HepG2 (cell line): ENCODE results near the gene SLC38A3. TPM values are rescaled to one million over a fixed set of nuclear protein-coding genes. Genes with fewer than 3 reads are reported as not detected.

ENCODE experiments used
- AHR ChIP-seq: IDR thresholded peaks from 2 replicates; pipeline ENCODE4 v1.6.1; 2018; ENCODE audit warnings: missing genetic modification reagents, missing compliant biosample characterization
- HOXA9 ChIP-seq: sonication (generic); formaldehyde crosslinking; IDR thresholded peaks from 2 replicates; pipeline ENCODE4 v1.8.1; 2022; ENCODE audit warnings: missing genetic modification reagents, mild to moderate bottlenecking, moderate library complexity, borderline replicate concordance
- LRRFIP1 ChIP-seq: sonication (generic); formaldehyde crosslinking; conservative IDR thresholded peaks from 2 replicates; pipeline ENCODE4 v1.4.0; 2020; ENCODE audit warnings: missing genetic modification reagents
- NAIF1 ChIP-seq: sonication (generic); formaldehyde crosslinking; IDR thresholded peaks from 2 replicates; pipeline ENCODE4 v1.5.0; 2020; ENCODE audit warnings: mild to moderate bottlenecking, missing genetic modification reagents, borderline replicate concordance
- PHB2 ChIP-seq: fragments of 450-650 bp; IDR thresholded peaks from 2 replicates; pipeline ENCODE4 v1.6.1; 2018; ENCODE audit not compliant: partially characterized antibody
- POLR2AphosphoS5 ChIP-seq: IDR thresholded peaks from 2 replicates; pipeline ENCODE4 v1.6.1; 2012; ENCODE audit warnings: low read depth, low read length
- PTBP1 ChIP-seq: fragments of 200-400 bp; formaldehyde crosslinking; IDR thresholded peaks from 2 replicates; pipeline ENCODE4 v1.6.1; 2018; ENCODE audit warnings: low read length, low read depth; ENCODE audit not compliant: poor library complexity, severe bottlenecking
- RAD51 ChIP-seq: fragments of 450-650 bp; IDR thresholded peaks from 2 replicates; pipeline ENCODE4 v1.6.1; 2016; ENCODE audit warnings: borderline replicate concordance
- SOX13 ChIP-seq, 3 experiments: fragments of 450-650 bp in 1 of 3; sonication (generic) in 1 of 3; formaldehyde crosslinking in 1 of 3; IDR thresholded peaks in 2 of 3; conservative IDR thresholded peaks in 1 of 3; 2 replicates each; pipeline versions ENCODE4 v1.5.0 to v1.6.1; 2016 to 2020; ENCODE audit warnings: antibody characterized with exemption in 1 of 3, mild to moderate bottlenecking in 1 of 3, missing compliant biosample characterization in 1 of 3, missing genetic modification reagents in 1 of 3, moderate library complexity in 1 of 3
- THAP7 ChIP-seq: sonication (generic); formaldehyde crosslinking; IDR thresholded peaks from 2 replicates; pipeline ENCODE4 v1.8.1; 2023; ENCODE audit warnings: mild to moderate bottlenecking, missing genetic modification reagents
- TIGD3 ChIP-seq: sonication (generic); formaldehyde crosslinking; IDR thresholded peaks from 2 replicates; pipeline ENCODE4 v1.5.1; 2020; ENCODE audit warnings: mild to moderate bottlenecking, missing genetic modification reagents, borderline replicate concordance
- XRCC5 ChIP-seq: fragments of 200-400 bp; formaldehyde crosslinking; optimal IDR thresholded peaks from 2 replicates; pipeline ENCODE3; 2017; ENCODE audit warnings: mild to moderate bottlenecking, low read length
- ZNF205 ChIP-seq: IDR thresholded peaks from 2 replicates; pipeline ENCODE4 v1.6.1; 2018; ENCODE audit warnings: missing biosample characterization, missing genetic modification reagents
- ZNF225 ChIP-seq: sonication (generic); formaldehyde crosslinking; IDR thresholded peaks from 2 replicates; pipeline ENCODE4 v1.4.0; 2020; ENCODE audit warnings: mild to moderate bottlenecking, missing genetic modification reagents
- ZNF34 ChIP-seq: sonication (generic); formaldehyde crosslinking; IDR thresholded peaks from 2 replicates; pipeline ENCODE4 v1.4.0; 2020; ENCODE audit warnings: mild to moderate bottlenecking, missing genetic modification reagents, borderline replicate concordance
- ZNF468 ChIP-seq: sonication (generic); formaldehyde crosslinking; IDR thresholded peaks from 2 replicates; pipeline ENCODE4 v1.8.0; 2022; ENCODE audit warnings: mild to moderate bottlenecking, moderate library complexity, missing genetic modification reagents
- ZNF703 ChIP-seq: sonication (generic); formaldehyde crosslinking; IDR thresholded peaks from 2 replicates; pipeline ENCODE4 v1.5.1; 2020; ENCODE audit warnings: missing genetic modification reagents, mild to moderate bottlenecking, moderate library complexity, borderline replicate concordance
- ZZZ3 ChIP-seq: sonication (generic); formaldehyde crosslinking; IDR thresholded peaks from 2 replicates; pipeline ENCODE4 v1.4.0; 2020; ENCODE audit warnings: missing genetic modification reagents, mild to moderate bottlenecking, borderline replicate concordance
- polyA plus RNA-seq, 8 experiments: library from polyadenylated mRNA; depleted of rRNA in 3 of 8; stranded (reverse) in 7 of 8; unstranded in 1 of 8; fragments of >200 nt; fragmentation: Illumina TruSeq in 4 of 8; extraction: Trizol in 4 of 8; gene quantifications; 2 replicates each; pipeline versions ENCODE4 v1.2.1 to v1.2.3, GENCODE V29; 2011 to 2016; ENCODE audit warnings: low read depth in 4 of 8, missing spikeins in 1 of 8, mixed read lengths in 1 of 8; ENCODE audit not compliant: insufficient read depth in 1 of 8
- total RNA-seq, 5 experiments: library from RNA; depleted of rRNA; stranded (reverse); fragments of >200 nt; fragmentation: Illumina TruSeq; extraction: Trizol; gene quantifications; 2 replicates each; pipeline ENCODE4 v1.2.3, GENCODE V29; 2016; ENCODE audit warnings: low read depth in 1 of 5
- TF ChIP-seq, protein P1 (sequence below): sonication (generic); formaldehyde crosslinking; IDR thresholded peaks from 2 replicates; pipeline ENCODE4 v1.4.0; 2020; ENCODE audit warnings: mild to moderate bottlenecking, missing genetic modification reagents
- TF ChIP-seq, protein P2 (sequence below): sonication (generic); formaldehyde crosslinking; IDR thresholded peaks from 2 replicates; pipeline ENCODE4 v1.5.1; 2020; ENCODE audit warnings: mild to moderate bottlenecking, moderate library complexity, missing genetic modification reagents

SLC38A3 gene
- total and polyA plus RNA-seq, 2 of the 13 experiments (the other 11 are each of a cell fraction or from before 2014, with no cell fraction given), result 29.8 to 164 TPM

GRCh38 chr3:50270422-50271224, 65.6 kb downstream of the SLC38A3 start (continued):
- no peak for TF ChIP-seq LRRFIP1 (CRISPR knock-in tag)
- no peak for TF ChIP-seq ZZZ3 (CRISPR knock-in tag)
- TF ChIP-seq, protein P1, sequence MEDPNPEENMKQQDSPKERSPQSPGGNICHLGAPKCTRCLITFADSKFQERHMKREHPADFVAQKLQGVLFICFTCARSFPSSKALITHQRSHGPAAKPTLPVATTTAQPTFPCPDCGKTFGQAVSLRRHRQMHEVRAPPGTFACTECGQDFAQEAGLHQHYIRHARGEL (CRISPR knock-in tag), result no peak
- no peak for TF ChIP-seq HOXA9
- TF ChIP-seq PHB2, result no peak
- peak; percentile 69; the same call in 1 of the 2 replicates for TF ChIP-seq THAP7 (CRISPR knock-in tag)
- no peak for TF ChIP-seq SOX13 (IDR thresholded peaks at IDR 0.05)
- peak in 1 of 2 experiments; percentile 18; a peak in 1 of 4 replicates for TF ChIP-seq SOX13 (CRISPR knock-in tag; conservative IDR thresholded peaks at IDR 0.05 in 1 of 2, IDR thresholded peaks at IDR 0.05 in 1 of 2)
- no peak for TF ChIP-seq PTBP1
- TF ChIP-seq ZNF703 (CRISPR knock-in tag), result no peak
- no peak for TF ChIP-seq ZNF225 (CRISPR knock-in tag)
- TF ChIP-seq ZNF205 (CRISPR knock-in tag), result no peak
- TF ChIP-seq TIGD3 (CRISPR knock-in tag), result no peak
- TF ChIP-seq AHR (CRISPR knock-in tag), result 0 out of 2 replicates have a peak, but pooled peaks have one; percentile 47
- TF ChIP-seq XRCC5, result no peak
- TF ChIP-seq RAD51, result no peak
- TF ChIP-seq NAIF1 (CRISPR knock-in tag), result no peak
- TF ChIP-seq POLR2AphosphoS5, result no peak
- TF ChIP-seq ZNF468, result no peak
- TF ChIP-seq ZNF34 (CRISPR knock-in tag), result no peak
- TF ChIP-seq, protein P2, sequence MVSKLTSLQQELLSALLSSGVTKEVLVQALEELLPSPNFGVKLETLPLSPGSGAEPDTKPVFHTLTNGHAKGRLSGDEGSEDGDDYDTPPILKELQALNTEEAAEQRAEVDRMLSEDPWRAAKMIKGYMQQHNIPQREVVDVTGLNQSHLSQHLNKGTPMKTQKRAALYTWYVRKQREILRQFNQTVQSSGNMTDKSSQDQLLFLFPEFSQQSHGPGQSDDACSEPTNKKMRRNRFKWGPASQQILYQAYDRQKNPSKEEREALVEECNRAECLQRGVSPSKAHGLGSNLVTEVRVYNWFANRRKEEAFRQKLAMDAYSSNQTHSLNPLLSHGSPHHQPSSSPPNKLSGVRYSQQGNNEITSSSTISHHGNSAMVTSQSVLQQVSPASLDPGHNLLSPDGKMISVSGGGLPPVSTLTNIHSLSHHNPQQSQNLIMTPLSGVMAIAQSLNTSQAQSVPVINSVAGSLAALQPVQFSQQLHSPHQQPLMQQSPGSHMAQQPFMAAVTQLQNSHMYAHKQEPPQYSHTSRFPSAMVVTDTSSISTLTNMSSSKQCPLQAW (CRISPR knock-in tag), result no peak
